HG02571 (cell line): ENCODE measurements around the gene RABGAP1L.
"Not testable (repeated sequence)": the region's sequence is repeated elsewhere in the genome, so short reads cannot be mapped to it uniquely, and the experiment has no call there.

Source experiments
- ATAC-seq: cut with Tn5 transposase; IDR thresholded peaks from one replicate; pipeline ENCODE4 v1.9.1; 2021; ENCODE audit warnings: mild to moderate bottlenecking, moderate library complexity; ENCODE audit not compliant: unreplicated experiment

RABGAP1L gene

DNA sequence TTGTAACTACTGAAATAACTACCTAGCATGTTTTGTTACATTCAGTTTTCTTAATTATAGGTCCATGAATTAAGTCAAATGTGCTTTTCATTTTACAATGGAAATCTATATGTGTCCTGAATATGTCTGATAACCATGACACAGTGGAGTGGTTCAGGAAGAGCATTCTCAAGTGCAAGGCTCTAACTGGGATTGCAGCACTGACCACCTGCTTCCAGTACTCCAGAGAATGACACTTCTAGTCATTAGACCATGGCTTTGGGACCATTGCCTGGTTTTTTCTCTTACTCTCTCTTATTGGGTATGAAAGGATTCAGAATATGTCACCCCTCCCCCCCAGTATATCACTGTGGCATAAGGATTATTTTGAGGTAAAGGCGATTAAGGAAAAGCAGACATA lies 635.5 kb downstream of the RABGAP1L start:
- no peak for ATAC-seq

DNA sequence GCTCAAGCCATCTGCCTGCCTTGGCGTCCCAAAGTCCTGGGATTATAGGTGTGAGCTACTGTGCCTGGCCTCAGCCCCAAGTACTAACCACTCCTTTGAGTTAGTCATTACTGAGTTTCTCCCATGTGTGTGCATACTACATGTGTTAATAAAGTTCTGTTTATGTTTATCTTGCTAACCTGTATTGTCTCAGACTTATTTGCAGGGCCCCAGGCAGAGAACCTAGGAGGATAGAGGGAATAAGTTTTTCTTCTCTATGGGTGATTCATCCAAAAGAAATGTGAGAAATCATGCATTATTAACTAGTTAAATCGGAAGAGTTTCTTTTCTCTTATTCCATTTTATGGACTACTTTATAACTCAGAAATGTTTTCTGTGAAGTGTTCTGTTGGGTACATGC lies 636.5 kb downstream of the RABGAP1L start:
- no peak for ATAC-seq

DNA sequence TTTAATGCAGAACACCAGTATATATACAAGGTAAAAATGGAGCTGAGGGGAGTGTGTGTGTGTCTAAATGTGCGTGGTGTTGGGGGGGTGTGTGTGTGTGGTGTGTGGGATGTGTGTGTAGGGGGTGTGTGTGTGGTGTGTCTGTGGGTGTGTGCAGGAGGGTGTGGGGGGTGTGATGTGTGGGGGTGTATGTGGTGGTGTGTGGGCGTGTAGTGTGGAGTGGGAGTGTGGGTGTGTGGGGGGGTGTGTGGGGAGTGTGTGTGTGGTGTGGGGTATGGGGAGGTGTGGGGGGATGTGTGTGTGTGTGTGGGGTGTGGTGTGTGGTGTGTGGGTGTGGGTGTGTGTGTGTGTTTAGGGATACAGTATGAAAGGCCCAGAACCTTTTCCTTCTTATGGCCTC lies 638.1 kb downstream of the RABGAP1L start:
- ATAC-seq = no peak

DNA sequence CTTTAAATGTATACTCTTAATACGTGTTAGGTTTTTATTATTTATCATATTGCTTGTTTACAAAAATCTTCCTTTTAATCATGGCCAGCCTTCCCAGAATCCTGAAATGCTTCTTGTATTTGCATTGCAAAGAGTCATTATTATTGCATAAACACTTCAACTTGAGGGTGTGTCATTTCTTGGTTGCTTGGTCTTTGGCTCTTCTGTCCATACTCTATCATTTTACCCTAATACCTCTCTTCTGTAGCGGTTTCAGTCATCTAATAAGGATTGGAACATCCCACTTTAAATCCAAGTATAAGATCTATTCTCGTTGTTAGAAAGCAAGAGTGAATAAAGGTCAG lies 639.8 kb downstream of the RABGAP1L start:
- no peak for ATAC-seq

DNA sequence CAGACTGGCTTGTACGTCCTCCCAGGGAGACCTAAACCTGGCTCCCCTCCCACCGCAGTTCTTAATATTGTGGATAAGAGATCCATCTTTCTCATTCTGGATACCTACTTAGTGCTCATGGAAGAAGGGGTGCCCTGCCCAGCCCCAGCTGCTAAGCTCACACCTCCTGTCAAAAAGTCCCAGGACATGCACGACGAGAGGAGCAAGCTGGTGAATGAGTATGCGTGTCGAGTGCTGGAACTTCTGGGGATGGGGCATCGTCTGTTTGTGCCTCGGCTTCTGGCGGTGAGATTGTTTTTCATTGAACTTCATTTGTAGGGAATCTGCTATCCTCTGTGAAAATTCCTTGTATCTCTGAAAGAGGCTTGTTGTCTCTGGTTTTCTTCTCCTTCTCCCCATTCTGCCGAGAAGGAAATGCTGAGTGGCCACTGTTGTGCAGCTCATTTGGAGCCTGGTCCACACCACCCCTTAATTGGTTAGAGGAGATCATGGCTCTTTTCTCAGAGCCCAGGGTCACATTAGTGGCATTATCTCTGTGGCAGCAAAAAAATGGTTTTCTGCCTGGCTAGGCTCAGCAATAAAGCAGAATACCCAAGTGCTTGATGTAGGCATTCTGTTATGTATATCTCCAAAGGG lies 641.0 kb downstream of the RABGAP1L start:
- ATAC-seq = no peak

DNA sequence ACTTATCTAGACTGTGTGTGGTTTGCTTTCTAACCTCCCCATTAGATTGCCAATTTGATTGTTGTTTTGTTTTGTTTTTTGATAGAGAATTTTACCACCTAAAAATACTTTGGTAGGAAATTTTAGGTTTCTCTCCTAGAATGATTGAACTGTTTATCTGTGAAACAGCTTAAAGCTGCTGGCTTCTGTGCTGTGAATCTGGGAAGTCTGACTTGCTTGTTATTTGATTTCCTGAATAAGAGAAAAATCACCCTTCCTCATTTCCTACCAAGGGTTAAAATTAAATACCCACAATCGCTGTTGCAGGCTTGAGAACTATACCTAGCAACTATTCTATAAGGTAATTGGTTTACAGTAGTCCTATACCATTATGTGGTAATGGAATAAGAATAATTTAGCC lies 641.6 kb downstream of the RABGAP1L start:
- no peak for ATAC-seq

DNA sequence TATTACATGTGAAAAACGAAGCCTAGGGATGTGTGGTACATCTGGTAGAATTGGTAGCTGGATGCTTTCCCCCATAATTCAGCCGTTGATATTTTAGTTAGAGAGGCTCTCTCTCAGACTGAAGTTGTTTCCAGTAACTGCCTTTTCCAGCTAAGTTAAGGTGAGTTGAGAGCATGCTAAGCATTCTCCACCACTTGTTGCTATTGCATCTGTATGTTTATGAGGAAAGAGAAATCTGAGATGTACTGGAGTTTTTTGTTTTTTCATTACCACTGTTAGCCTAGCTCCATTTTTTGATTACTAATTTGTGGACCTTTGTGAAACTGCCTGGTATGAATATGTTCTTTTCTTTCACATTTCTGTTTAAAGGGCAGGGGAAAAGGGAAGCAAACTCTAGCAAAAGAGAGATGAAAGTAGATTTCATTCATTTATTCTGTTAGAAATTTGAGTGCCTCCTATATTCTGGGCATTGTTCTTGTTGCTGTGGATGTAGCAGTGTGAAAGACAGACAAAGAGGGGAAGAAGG lies 650.5 kb downstream of the RABGAP1L start:
- ATAC-seq = no peak

DNA sequence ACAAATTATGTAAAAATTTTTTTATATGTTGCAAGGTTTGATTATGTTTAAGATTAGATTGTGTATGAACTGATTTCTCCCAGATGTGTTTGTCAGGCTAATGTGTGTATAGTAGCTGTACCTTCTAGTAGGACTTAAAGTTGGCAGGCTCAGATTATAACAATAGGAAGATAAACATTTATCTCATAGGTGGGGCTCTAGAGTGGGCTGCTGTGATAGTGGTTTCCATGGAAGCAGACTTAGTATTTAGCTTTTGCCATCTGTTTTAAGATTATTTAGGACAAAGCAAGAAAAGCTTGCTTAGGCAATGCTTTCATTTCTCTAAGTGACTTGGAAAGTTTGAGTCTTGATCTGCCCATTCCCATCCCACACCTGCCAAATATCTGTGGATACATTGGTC lies 652.7 kb downstream of the RABGAP1L start:
- no peak for ATAC-seq

DNA sequence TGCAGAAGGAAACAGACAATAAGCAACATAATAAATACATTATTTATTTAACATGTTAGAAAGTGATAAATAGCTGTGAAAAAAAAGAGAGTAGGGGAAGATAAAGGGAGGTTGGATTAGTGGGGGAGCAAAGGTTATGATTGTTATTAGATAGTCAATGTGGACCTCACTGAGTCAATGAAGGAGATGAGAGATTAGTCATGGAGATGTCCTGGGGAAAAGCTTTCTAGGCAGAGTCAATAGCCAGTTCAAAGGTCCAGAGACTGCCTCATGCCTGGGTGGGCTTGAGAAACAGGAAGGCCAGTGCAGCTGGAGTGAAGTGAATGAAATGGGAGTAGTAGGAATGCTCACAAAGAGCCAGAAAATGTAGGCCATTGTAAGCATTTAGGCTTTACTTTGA lies 653.3 kb downstream of the RABGAP1L start:
- ATAC-seq = no peak

DNA sequence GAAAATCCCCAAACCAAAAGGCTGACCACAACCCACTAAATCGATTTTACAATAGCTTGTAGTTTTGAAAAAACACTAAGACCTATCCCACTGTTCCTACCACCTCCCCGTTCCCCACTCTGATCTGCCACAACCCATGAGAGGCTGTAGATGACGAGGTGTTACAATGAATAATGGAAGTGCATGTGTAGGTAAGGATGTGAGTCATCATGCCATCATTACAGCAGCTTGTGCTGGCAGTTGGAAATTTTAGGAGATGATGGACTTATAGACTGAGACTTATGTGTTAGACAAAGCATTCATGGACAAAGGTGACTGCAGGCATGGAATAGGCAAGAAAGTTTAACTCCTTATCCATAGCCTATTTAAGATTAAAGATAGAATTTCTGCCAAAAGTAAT lies 655.7 kb downstream of the RABGAP1L start:
- ATAC-seq = no peak

DNA sequence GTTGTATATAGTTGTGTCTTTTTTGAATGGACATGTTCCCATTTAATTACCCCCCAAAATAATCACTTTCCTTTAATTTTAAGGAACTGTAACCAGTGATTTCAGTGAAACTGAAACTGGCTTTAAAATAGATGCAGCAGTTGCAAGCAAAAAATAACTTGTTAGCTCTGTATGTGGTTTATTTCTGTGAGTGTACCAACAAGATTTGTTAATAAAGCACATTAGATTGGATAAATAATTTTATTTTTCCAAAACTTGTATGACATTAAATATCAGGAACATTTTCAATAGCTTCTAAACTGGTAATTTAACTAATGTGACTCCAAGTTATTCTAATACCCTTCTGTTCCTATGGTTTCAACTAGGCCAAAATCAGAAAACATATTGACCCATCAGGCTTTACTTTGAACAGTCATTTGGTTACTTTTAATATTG lies 656.2 kb downstream of the RABGAP1L start:
- no peak for ATAC-seq

DNA sequence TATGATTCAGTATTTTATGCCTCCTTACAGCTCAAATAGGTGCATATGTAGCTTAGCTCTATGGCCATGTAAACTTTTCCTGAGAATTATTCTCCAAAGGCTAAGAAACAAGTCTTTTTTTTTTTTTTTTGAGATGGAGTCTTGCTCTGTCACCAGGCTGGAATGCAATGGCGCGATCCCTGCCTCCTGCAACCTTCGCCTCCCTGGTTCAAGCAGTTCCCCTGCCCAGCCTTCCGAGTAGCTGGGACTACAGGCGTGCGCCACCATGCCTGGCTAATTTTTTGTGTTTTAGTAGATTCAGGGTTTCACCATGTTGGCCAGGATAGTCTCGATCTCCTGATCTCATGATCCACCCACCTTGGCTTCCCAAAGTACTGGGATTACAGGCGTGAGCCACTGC lies 657.3 kb downstream of the RABGAP1L start:
- not testable (repeated sequence) for ATAC-seq

DNA sequence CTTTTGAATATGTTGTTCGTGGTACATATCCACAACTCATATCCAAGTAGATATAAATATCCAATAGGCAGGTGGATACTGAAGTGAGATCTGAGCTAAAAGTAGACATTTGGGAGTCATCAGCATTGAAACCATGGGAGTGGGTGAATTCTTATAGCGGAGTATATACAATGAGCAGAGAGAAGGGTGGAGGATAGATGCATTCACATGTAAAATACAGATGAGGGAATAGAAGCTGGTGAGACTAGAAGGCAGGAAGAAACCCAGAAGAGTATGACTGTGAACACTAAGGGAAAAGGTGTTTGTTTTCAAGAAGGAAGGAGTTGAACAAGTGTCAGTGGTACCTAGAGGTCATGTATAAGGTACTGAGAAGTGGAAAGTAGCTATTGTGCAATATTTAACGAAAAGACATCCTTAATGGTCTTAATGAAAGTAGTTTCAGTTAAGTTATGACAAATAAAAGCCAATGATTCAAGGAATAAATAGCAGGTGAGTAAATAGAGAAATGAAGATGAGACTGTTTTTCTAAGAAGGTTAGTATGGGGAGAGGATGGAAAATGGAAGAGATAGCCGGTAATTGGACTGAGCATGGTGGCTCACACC lies 658.8 kb downstream of the RABGAP1L start:
- ATAC-seq = no peak

DNA sequence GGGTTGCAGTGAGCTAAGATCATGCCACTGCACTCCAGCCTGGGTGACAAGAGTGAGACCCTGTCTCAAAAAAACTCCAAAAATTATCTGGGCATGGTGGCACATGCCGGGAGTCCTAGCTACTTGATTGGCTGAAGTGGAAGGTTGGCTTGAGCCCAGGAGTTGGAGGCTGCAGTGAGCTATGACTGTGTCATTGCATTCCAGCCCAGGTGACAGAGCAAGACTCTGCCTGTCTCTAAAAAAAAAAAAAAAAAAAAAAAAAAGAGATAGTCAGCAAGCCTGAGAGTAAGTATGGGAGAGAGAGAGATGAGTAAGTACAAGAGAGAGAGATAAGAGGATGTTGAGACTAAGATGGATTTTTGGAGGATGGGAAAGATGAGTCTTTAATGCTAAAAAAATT lies 659.6 kb downstream of the RABGAP1L start:
- ATAC-seq = no peak

DNA sequence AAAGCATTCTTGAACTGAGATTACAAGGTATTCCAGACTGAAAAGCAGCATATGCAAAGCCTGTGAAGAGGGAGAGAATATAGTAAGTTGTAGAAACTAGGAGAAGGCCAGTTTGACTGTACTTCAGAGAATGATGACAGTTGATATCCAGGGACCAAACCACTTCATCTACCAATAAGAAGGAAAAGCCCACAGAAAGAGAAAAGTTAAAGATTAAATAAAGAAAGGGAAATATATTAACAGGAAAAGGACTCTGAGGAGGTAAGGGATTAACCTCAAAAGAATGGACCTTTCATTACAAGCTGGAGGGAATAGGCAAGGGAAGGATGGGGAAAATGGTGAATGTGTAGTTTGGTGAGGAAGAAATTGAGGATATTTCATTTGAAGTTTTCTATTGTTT lies 660.3 kb downstream of the RABGAP1L start:
- no peak for ATAC-seq

DNA sequence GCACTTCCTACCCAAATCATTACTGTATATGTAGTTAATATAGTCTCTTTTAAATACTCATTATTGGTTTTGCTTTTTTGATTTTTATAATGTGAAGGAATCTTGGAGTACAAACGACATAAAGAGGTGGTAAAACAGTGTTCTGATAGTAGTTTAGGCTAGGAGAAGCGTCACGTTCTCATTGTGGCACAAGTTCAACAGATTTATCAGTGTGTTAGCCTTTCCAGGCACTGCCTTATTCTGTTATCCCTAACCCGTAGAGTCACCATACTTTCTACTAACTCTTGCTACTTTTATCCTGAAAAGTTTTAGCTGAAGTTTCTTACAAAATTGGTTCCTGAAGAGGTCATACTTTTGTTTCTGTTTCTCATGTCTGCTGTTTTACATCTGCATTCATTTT lies 665.8 kb downstream of the RABGAP1L start:
- ATAC-seq = no peak

DNA sequence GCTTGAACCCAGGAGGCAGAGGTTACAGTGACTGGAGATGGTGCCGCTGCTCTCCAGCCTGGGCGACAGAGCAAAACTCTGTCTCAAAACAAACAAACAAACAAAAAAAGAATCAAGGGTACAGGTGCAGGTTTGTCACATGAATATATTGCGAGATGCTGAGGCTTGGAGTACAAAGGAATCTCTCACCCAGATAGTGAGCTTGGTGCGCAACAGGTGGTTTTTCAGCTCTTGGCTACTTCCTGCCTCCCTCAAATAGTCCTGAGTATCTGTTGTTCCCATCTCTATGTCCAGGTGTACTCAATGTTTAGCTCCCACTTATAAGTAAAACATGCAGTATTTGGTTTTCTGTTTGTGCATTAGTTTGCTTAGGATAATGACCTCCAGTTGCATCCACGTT lies 666.5 kb downstream of the RABGAP1L start:
- ATAC-seq = no peak

DNA sequence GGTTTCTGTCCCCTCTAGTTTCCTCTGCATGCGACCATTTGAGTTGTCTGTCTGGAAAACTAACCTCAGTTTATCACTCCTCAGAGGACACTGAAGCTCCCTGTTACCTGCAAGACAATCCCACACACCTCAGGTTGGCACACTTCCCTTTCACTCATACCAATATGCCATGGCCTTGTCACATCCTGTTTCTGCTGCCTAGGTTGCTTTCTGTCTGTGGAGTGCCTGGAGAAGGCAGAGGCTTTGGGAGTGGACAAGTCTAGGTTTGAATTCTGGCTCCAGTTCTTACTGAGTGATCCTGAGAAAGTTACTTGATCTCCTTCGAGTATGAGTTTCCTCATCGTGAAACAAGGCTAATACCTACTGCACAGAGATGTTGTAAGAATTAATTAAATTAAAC lies 668.9 kb downstream of the RABGAP1L start:
- ATAC-seq = no peak

DNA sequence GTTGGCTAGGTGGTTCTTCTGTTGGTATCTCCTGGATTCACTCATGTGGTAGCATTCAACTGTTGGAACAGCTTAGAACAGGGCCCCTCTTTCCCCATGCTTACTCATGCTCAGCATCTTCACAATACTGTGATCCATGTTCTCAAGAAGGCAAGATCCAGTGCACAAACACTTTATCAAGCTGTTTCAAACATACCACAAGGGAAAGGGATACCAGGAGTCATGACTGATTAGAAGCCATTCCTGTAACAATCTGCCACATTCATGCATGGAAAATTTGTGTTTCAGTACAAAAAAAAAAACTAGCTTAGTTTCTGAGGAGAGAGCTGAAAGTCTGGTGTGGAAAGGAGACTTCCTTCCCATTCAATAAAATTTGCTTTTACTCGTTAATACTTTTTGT lies 670.7 kb downstream of the RABGAP1L start:
- no peak for ATAC-seq

DNA sequence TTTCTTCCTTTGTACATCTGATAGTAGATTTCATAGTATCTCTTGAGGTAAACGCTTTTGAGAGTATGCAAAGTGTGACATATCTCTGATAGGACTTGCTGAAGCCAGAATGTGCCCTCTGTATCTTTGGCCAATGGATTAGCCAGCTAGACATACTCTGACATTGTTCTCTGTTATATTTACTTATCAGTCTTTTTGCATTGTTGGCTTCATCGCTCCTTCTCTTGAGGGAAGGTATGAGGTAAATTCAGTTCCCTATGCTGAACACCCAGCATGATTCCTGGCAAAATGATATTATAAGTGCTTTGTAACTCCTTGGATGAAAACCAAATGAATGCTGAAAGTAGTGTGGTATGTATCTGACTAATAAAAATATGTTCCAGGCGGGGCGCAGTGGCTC lies 677.2 kb downstream of the RABGAP1L start:
- ATAC-seq = no peak

DNA sequence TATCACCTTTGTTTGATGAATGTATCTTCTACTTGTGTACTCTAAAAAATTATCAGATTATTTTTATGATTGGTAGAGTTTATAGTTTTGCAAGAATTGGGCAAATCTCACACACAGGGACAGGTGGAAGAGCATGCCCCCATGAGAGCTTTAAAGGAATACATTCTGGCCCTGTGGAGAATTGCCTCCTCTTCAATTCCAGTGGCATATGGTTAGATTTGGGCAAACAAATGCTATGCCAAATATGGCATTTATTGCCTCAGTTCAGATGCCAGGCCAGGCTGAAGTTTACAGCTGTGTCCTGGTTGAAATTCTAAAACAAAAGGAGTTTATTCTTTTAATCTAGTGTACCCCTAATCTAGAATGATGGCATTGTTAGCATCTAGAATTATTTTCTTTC lies 678.1 kb downstream of the RABGAP1L start:
- no peak for ATAC-seq

DNA sequence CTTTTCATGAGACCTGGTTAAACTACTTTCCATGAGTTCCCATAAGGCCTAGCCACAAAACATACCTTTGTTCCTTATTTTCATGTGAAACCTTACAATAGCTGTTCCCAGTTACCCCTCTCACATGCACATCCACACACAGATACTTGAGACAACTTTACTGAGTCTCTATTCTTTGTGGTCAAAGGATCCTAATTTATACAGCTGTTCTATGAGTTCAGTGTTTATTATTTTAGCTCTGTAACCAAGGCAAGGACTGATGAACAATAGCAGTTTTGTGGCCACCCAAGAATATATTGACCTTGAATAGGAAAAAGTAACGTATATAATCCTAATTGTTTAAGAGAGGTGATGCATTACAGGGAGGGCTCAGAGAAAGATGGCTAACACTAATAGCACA lies 679.9 kb downstream of the RABGAP1L start:
- ATAC-seq = no peak

DNA sequence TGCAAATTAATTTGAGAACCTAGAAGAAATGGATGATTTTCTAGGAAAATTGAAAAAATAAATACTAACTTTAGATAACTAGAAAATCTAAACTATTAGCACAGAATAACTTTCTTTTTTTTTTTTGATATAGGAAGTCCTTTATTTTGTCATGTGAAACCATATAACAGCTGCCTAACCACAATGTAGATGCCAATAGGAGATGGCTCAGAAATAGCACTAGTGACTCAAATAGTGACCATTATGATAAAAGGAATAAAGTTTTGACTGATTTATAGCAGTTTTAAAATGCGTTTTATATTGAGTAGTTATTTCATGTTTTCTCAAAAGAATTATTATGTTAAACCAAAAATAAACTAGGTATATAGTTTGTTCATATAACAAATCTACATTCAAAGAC lies 682.4 kb downstream of the RABGAP1L start:
- ATAC-seq = no peak
